GM10266 (cell line): ENCODE data around the gene SPTBN2.

Experiments
- DNase-seq: peaks from one replicate; pipeline ENCODE4 v3.0.0; 2012; ENCODE audit errors: extremely low spot score
- CTCF ChIP-seq: IDR thresholded peaks from 2 replicates; pipeline ENCODE4 v1.5.1; 2012; ENCODE audit warnings: mild to moderate bottlenecking, low read depth; ENCODE audit not compliant: control insufficient read depth, insufficient read depth; ENCODE audit errors: missing control alignments

Gene SPTBN2

DNA sequence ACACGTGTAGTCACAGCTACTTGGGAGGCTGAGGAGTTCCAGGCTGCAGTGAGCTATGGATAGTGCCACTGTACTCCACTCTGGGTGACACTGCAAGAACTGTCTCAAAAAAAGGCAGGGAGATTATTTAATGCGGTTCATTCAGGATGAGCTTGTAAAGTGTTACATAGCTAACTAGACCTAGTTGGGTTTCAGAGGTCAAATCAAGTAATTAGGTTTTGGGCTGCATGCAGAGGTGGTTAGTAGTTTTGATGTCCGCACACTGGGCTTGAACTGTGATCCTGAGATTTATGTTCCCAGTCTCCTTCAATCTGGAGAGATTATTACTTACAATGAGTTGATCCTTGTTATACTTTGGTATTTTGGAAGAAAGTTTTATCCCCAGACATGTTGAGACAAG, 92.6 kb downstream of the SPTBN2 start:
- DNase-seq = no peak
- TF ChIP-seq CTCF = no peak
